HG03520 (cell line): ENCODE data around the gene LPIN2.

Source experiments
- ATAC-seq: cut with Tn5 transposase; IDR thresholded peaks from one replicate; pipeline ENCODE4 v1.9.1; 2021; ENCODE audit warnings: mild to moderate bottlenecking, moderate library complexity; ENCODE audit not compliant: unreplicated experiment

The LPIN2 gene

DNA sequence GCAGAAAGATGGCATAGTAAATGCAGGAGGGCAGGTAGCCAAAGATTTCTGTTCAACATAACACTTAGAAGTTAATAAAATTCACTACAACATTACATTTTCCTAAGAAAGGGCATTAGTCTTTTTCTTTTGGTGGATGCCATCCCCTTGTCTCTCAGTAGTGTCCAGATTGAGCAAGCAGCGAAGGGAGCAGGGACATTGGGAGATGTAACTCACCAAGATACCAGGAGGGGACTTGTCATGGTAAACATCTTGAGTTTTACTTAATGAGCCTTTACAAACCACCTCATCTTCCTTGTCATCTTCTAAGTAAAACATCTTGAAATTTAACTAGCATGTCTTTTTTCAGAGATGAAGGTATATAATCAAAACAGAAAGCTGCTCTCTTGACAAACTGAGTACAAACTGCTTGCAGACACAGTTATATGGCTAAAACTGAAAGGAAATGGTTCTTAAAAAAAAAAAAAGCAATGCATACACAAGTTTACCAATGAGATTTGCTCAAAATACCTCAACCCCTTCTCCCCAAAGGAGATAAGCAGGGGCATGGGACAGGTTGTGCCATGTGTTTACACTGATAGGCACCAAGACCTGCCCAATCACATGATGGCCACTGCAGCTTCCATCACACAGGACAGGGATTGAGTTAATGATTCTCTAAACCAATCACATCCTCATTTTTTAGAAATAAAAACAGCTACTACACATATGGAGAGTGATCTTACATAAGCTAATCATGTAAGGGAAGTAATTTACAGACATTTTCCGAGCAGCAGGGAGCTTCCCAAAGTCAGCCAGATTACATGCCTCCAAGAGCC lies 30.3 kb downstream of the LPIN2 start:
- ATAC-seq: no peak

DNA sequence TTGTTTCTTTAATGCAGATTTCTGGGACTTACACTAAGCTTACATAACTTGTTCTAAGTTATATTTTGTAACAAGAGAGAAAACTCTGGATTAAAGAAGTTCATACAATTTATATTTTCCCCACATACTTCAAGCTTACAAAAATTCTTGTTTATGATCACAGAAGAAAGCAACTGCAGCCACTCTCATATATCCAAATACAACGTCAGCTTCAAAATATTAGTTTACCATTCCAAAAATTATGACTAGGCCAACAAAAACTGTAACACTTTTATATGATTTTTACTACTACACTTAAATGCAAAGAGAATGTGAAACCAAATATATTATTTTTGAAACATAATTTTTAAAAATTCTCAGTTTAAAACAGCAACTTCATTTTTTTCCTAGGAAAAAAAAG lies 30.9 kb downstream of the LPIN2 start:
- no peak for ATAC-seq

DNA sequence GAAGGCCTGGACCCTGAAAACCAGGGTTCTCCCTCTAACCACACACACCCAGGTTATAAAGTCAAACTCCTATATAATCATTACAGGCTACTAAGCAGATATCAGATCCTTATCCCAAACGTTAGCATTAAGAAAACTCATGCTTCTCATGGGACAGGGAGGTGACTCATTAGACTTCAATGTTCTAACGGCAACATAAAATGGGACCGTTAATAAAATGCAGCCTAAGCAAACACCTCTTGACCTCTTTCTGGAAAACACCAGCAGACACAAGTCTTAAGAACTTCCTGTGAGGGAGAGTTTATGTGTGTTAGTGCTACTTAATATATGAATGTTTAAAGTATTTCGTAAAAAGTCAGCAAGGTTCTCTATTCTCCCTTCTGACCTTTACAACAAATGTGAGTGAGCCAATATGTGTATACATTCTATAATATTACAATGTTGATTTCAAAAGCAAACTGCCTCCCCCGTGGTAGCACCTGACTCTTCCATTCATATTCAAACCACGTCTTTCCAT lies 31.7 kb downstream of the LPIN2 start:
- no peak for ATAC-seq

DNA sequence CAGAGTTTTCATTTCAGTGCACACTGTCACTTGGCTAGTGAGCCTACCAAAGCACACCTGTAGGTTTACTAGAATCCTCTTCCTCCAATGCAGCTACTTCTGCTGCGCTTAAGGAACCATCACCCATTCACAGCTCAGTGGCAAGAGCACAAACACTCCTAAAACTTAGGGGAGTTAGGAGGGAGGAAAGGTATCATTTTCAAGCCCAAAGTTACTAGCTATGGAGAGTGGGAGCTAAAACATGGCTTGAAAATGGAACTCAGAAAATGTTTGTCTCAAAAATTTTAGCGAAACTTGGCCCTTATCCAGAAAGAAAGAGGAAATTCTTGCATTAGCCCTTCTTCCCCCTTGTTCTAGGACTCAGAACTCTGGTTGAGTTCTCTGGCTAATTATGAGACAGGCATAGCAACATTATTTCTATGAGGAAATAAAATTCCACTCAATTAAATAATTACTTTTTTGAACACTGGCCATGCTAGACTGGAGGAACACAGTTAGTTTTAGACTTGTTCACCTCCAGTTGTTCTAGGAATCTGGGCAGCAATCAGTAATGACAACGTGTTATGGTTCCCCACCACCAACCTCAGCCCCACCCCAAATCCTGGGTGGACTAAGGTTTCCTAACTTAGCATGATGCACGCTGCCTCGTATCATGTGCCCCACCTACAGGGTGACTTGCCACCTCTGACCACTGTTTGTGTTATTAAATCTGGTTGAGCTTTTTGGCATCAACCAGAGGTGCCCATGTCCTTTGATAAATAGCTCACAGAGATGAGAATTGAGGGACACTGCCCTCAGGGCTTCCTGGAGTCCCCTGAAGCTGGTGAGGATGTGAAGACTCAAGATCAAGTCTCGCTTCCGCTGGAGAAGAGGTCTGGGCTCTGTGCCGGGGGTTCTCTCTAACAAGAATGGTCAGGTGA lies 32.8 kb downstream of the LPIN2 start:
- ATAC-seq: no peak

DNA sequence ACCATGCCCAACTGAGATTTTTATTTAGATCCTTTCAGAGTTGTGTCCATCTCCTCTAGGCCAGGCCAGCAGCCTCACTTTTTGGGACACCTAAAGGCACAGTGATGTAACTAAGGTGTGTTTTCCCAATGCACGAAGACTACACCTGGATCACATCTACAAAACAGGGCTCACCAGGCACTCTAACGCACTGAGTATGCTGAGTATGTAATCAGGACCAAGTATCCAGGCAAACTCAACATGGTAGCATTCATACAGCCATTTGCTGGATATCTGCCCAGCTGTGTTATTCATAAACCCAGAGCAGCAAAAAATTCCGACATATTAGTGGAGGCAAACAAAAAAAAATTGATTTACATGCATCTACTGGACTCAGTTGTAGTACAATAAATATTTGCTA lies 33.8 kb downstream of the LPIN2 start:
- ATAC-seq: no peak

DNA sequence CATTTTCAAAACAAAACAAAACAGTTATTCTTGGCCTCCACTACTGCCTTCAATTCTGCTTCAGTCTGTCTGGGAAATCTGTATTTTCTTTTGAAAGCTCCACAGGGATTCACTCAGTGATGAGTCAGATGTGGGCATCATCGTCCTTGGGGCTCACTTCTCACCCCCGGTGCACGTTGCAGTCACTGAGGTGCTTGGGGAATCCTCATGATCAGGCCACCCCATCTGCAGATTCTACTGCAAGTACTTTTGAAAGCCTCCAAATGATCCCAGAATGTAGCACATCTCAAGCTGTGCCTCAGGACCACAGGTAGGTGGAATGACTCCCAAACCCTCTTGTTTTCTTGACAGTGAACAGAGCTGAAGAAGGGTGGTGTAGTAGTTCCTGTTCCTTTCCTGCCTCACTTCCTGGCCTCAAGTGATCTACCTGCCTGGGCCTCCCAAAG lies 34.3 kb downstream of the LPIN2 start:
- no peak for ATAC-seq

DNA sequence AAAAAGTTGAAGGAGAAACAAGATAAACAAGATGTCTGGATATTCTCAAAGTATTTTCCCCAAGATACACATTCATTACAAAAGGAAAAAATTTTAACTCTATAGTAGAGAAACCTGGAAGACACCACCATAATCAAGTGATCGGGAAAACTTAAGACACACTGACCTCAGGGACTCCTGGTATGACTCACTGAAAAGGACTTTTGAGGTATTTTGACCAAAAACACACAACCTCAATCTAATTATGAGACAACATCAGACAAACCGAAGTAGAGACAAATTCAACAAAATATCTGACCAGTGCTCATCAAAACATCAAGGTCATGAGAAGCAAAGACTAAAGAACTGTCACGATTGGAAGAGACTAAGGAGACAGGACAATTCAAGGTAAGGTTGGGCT lies 34.7 kb downstream of the LPIN2 start:
- no peak for ATAC-seq

DNA sequence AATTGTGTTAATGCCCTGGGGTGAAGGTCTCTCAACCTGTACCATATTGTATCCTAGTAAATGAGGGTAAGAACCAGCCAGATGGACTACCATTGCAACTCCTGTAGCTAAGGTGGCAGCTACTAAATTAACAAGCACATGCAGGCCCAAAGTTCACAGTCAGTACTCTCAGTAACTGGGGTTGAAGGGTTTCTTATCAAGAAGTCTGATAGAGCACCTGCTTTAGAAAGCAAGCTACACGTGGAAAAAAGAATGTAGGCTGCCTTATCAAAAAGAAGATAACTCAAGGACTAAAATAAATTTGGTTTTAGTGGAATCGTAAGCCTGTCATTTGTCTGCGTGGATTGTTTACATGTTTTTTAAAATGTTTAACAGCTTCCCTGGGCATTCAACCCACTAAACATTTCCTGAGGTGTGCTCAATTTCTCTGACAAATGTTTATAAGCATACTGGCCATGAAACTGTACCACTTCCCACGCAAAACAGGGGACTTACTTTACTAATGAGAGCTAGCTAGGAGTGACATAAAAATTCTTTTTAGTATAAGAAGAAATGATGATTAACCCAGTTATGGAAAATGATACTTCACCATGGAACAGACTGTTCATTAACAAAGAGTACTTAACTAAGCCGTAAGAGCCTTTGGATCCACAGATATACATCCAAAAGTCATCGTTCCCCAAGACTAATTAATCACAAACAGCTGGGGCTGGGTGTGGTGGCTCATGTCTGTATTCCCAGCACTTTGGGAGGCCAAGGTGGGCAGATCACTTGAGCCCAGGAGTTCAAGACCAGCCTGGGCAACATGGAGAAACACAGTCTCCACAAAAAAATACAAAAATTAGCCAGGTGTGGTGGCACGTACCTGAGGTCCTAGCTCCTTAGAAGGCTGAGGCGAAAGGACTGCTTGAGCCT lies 36.5 kb downstream of the LPIN2 start:
- no peak for ATAC-seq

DNA sequence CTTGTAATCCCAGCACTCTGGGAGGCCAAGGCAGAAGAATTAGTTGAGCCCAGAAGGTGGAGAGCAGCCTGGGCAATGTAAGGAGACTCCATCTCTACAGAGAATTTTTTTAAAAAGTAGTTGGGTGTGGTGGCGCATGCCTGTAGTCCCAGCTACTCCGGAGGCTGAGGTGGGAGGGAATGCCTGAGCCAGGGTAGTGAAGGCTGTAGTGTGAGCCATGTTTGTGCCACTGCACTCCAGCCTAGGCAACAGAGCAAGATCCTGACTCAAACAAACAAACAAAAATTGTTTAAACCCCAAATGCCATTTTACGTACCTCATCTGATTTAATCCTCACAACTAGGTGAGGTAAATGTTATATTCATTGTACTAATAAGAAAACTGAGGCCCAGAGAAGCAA lies 38.2 kb downstream of the LPIN2 start:
- no peak for ATAC-seq

DNA sequence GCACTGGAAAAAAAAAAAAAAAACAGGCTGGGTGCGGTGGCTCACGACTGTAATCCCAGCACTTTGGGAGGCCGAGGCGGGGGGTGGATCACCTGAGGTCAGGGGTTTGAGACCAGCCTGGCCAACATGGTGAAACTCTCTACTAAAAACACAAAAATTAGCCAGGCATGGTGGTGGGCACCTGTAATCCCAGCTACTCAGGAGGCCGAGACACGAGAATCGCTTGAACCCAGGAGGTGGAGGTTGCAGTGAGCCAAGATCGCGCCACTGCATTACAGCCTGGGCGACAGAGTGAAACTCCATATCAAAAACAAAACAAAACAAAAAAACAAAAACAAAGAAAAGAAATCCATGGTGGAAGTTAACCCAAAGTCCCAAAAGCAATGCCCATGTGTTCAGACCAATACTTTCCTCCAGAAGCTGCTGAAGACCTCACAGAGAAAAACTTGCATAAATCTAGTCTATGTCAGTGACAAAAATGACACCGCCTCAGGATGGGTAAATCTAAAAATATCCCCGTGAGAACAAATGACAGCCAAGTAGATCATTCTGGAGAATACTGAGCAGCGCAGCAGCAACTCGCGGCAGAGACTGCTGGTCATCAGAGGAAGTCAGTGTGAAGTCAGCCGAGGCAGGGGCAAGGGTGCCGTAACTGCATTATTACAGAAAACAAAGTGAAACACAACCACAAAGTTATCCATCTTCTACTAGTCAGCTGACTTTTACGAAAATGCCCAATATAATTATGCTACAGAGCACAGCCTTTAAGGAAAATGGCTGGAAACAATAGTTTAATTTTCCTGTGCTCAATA lies 41.0 kb downstream of the LPIN2 start:
- peak; percentile 79 for ATAC-seq

DNA sequence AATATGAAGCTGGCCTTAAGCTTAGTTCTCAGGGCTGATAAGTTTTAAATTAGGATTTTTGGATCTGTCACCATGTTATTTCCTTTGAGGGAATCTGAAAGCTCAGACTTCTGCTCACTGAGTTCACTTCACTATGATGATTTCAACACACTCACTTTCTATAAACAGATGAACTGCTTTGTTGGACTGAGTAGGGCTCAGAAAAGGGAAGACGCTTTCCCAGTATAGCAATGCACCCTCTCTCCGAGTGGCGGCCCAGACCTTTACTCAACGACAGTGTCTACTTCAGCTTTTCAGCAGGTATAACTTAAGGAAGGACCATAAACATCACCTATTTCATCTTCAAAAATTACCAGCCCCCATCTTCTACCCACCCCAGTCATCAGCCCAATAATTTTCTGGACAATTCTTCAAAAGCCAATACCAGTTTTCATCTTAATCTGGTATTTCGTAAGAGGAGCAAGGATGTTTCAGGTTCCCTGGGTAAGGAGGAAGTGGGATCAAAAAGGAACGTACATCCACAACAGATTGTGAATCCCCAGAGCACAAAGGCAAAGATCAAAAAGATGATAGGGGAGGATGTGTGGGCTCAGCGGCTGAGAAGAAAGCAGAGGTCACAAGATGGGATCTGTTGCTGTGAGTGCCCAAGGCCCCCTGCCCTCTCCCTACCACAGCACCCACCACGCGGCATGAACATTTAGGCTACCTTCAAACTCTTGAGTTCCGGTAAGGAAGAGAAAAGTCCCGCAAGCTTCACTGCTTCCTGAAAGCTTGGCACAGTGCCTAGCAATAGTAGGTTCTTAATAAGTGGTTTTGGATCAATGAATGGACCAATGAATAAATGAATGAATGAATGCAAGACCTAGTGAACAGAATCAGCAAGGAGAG lies 41.9 kb downstream of the LPIN2 start:
- no peak for ATAC-seq

DNA sequence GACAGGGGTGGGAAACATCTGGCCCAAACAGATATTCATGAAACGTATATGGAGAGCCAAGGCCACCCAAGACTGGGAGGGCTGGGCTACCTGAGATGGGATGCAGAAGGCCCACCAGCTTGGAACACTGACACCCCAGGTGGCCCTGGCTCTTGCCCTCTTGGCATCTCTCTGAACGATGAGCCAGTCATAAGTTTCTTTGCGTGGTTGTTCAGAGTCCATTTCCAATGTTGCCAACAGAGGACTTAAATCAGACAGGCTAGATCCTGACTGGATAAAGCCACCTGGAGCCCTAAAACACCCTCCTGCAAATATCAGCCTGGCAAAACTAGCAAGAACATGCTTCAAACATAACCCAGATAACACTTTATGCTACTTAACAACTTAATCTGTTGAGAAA lies 42.6 kb downstream of the LPIN2 start:
- ATAC-seq: no peak

DNA sequence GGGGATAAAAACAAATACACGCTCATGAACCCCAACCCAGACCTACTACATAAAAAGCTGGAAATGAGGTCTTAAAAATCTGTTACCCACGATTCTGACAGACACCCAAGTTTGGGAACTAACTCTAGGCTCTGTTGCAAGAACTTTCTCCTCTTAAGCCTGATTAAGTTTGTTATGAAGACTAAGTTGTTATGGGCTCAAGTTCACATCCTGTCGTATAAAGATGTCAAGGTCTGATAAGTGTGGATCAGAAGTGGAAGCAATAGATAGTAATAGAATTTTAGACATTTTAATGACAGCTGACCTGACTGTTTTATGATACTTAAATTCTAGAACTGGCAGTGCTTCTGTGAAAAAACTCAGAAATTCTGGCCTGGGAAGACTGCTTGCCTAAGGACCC lies 43.2 kb downstream of the LPIN2 start:
- no peak for ATAC-seq

DNA sequence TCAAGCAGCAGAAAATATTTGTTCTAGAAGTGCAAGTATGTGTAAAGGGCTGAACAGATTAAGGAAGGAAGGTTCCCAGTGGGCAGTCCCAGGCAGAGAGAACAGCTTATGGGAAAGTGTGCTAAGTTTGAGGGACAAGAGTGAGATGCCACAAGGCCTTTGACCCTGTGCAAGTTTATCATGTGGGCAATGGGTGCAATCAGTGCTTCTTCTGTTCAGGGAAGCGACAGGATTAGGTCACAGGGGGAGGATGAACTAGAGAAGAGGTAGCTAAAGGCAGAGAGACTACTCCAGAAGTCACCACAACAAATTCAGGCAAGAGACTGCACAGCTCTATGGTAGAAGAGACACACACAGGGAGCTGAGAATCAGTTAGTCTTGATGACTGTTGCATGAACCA lies 44.3 kb downstream of the LPIN2 start:
- ATAC-seq: no peak

DNA sequence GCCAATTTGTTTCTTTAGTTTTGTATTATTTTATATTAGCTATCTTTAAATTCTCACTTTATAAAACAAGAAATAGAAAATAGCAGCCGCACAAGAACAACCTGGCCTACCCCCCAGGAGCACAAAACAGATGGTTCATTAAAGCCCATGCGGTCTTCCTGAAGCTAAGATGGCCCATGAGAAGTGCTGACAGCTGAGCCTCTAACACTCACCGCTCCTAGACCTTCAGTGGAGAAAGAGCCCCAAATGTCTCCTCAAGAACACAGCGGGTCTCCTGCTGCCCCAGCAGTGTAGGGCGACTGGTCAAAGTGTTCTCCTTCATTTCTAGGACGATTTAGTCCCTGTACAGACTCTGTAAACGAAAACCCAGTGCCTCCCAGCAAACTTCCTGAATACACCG lies 45.1 kb downstream of the LPIN2 start:
- ATAC-seq: no peak

DNA sequence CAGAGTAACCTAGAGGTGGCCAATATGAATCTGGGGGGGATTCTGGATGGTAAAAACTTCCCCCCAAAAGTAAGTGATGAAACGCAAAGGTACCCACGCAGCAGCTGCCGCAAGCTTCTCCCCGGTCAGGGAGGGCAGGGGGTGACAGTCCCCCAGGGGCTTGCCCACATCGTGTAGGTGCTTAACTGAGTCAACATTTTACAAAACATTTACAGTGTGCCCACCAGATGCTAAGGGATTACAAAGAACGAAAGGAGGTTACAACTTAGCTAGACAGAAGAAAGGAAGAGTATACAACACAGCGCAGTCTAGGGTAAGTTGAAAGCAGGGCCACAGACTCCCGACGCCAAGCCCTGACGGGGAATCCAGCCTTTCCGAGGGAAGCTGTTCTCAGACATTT lies 45.6 kb downstream of the LPIN2 start:
- ATAC-seq: no peak

DNA sequence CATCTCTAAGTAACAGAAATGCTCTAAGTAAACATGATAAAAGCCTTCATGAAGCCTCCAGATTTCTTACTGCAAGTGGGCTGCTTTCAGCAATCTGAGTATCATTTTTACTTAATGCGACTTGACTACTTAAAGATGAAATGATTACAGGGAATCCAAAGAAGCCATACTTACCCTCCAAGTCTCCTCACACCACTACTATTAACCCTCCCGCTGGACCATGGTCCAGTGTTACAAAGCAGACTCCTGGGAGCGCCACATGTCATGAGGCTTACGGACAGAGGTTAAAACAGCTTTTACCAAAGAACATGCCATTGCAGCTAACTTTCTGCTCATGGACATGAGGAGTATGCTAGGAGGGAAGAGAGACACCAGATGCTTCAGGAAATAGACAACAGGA lies 46.4 kb downstream of the LPIN2 start:
- no peak for ATAC-seq

DNA sequence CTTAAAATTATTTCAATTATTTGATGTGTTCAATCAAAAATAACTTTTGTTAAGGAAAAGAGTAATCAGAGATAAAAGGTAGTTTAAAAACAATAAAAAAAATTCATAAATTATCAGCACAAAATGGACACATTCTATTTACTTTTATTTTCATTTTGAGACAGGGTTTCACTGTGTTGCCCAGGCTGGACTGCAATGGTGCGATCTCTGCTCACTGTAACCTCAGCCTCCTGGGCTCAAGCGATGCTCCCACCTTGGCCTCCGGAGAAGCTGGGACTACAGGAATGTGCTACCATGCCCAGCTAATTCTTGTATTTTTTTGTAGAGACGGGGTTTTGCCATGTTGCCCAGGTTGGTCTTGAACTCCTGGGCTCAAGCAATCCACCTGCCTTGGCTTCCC lies 47.1 kb downstream of the LPIN2 start:
- ATAC-seq: no peak
